ENCODE data around the gene ZBTB42. TPM values are rescaled to one million over a fixed set of nuclear protein-coding genes. Genes with fewer than 3 reads are reported as not detected.

The ZBTB42 gene
- total RNA-seq, 2 experiments from 2014 or later, result 2.9 to 3.0 TPM

- no peak overlapping the region for H3K27ac ChIP-seq (ENCODE audit: low read depth in 1 of 2, low read length in 2 of 2)
- CTCF ChIA-PET, result interaction anchor here (1.3 kb wide), 1 partner anchor 20 kb away, joined by 3 read pairs; no protein-coding TSS in a partner anchor
- intact Hi-C loops (cut with DNase I, micrococcal nuclease), result no loop called here
- Mint-ChIP-seq H3K36me3 (ENCODE audit: low read depth) (peaks cover 15% of the 10 kb centered on the region), H3K4me1 (ENCODE audit: low read depth) (peaks cover 29% of the 10 kb centered on the region), H3K27me3 (no peaks in the 10 kb centered on the region), H3K4me3 (no peak overlapping the region), H3K27ac (no peak overlapping the region), H3K9me3 (no peaks in the 10 kb centered on the region)
- H3K9me3 ChIP-seq (ENCODE audit: control insufficient read depth in 1 of 2, insufficient read depth in 1 of 2, low read length in 2 of 2), result no peaks in the 10 kb centered on the region
- TF ChIP-seq CTCF (IDR thresholded peaks at IDR 0.05), result no peak
- POLR2A ChIA-PET, result interaction anchor here (1.1 kb wide), 1 partner anchor 12 kb away, joined by 4 read pairs; the partner anchor contains the start of gene ZBTB42
- H3K27me3 ChIP-seq (ENCODE audit: control insufficient read depth in 1 of 2, insufficient read depth in 2 of 2, low read length in 2 of 2), result no peaks in the 10 kb centered on the region
- peaks cover 47% of the 10 kb centered on the region for H3K36me3 ChIP-seq (ENCODE audit: insufficient read depth, low read length)
- peaks cover 73% of the 10 kb centered on the region for H3K4me1 ChIP-seq (ENCODE audit: insufficient read depth, low read length)
- H3K4me3 ChIP-seq (ENCODE audit: low read length), result no peak overlapping the region
- DNase-seq (no peak), ATAC-seq (ENCODE audit: poor library complexity) (no peak)
Measured at GRCh38 chr14:104788161-104788818, 12.6 kb upstream of the ZBTB42 start.

GRCh38 chr14:104788873-104789663 is 11.8 kb upstream of the ZBTB42 start:
- H3K27me3 Mint-ChIP-seq, result no peaks in the 10 kb centered on the region
- CTCF ChIA-PET, result interaction anchor here (1.3 kb wide), 1 partner anchor 20 kb away, joined by 3 read pairs; no protein-coding TSS in a partner anchor
- H3K27ac ChIP-seq (ENCODE audit: low read depth in 1 of 2, low read length in 2 of 2), result no peak overlapping the region

More at GRCh38 chr14:104788873-104789663, 11.8 kb upstream of the ZBTB42 start:
- intact Hi-C loops (cut with DNase I, micrococcal nuclease), result no loop called here
- peaks cover 37% of the 10 kb centered on the region for H3K4me1 Mint-ChIP-seq (ENCODE audit: low read depth)
- no peak overlapping the region for H3K4me3 Mint-ChIP-seq
- TF ChIP-seq CTCF (IDR thresholded peaks at IDR 0.05), result no peak
- H3K36me3 Mint-ChIP-seq (ENCODE audit: low read depth), result peaks cover 15% of the 10 kb centered on the region
- H3K4me3 ChIP-seq (ENCODE audit: low read length), result no peak overlapping the region
- ATAC-seq (ENCODE audit: poor library complexity) (no peak), DNase-seq (no peak)
- peaks cover 81% of the 10 kb centered on the region for H3K4me1 ChIP-seq (ENCODE audit: insufficient read depth, low read length)
- no peak overlapping the region for H3K27ac Mint-ChIP-seq
- POLR2A ChIA-PET, result interaction anchor here (1.1 kb wide), 1 partner anchor 11 kb away, joined by 4 read pairs; the partner anchor contains the start of gene ZBTB42
- peaks cover 47% of the 10 kb centered on the region for H3K36me3 ChIP-seq (ENCODE audit: insufficient read depth, low read length)
- no peaks in the 10 kb centered on the region for H3K9me3 Mint-ChIP-seq
- H3K27me3 ChIP-seq (ENCODE audit: control insufficient read depth in 1 of 2, insufficient read depth in 2 of 2, low read length in 2 of 2), result no peaks in the 10 kb centered on the region
- H3K9me3 ChIP-seq (ENCODE audit: control insufficient read depth in 1 of 2, insufficient read depth in 1 of 2, low read length in 2 of 2), result no peaks in the 10 kb centered on the region
